ENCODE measurements around the gene PLPP4.

DNA sequence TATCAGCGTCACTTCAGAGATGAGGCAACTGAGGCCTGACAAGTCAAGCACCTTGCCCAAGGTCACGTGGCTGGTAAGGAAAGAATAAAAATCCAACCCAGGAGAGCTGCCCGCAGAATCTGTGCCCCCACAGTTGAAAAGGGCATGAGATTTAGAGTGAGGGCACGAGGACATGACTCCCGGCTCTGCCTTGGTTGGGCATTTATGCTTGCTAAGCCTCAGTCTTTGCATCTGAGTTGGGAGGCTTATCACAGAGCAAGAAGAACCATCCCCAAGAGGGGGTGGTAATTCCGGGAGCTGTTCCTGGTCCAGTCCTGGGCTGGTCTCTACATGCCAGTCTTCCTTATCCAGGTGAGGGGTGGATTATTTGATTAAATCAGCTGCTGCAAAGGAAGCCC lies 37.3 kb downstream of the PLPP4 start:
- TF ChIP-seq, protein P1, sequence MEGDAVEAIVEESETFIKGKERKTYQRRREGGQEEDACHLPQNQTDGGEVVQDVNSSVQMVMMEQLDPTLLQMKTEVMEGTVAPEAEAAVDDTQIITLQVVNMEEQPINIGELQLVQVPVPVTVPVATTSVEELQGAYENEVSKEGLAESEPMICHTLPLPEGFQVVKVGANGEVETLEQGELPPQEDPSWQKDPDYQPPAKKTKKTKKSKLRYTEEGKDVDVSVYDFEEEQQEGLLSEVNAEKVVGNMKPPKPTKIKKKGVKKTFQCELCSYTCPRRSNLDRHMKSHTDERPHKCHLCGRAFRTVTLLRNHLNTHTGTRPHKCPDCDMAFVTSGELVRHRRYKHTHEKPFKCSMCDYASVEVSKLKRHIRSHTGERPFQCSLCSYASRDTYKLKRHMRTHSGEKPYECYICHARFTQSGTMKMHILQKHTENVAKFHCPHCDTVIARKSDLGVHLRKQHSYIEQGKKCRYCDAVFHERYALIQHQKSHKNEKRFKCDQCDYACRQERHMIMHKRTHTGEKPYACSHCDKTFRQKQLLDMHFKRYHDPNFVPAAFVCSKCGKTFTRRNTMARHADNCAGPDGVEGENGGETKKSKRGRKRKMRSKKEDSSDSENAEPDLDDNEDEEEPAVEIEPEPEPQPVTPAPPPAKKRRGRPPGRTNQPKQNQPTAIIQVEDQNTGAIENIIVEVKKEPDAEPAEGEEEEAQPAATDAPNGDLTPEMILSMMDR (IDR thresholded peaks at IDR 0.05 in 8 of 11, conservative IDR thresholded peaks at IDR 0.05 in 3 of 11), result no peak
- TF ChIP-seq POLR2A (IDR thresholded peaks at IDR 0.05) (no peak), POLR2AphosphoS5 (IDR thresholded peaks at IDR 0.05) (no peak)
